ENCODE measurements around the gene KSR1. TPM values are rescaled to one million over a fixed set of nuclear protein-coding genes. Genes with fewer than 3 reads are reported as not detected.
A peak's percentile ranks its signal among the peaks of the same experiment; 100 is the strongest.

Gene KSR1
- total and polyA plus RNA-seq, 11 donors: 6.1 to 31.1 (median 7.5) TPM

DNA sequence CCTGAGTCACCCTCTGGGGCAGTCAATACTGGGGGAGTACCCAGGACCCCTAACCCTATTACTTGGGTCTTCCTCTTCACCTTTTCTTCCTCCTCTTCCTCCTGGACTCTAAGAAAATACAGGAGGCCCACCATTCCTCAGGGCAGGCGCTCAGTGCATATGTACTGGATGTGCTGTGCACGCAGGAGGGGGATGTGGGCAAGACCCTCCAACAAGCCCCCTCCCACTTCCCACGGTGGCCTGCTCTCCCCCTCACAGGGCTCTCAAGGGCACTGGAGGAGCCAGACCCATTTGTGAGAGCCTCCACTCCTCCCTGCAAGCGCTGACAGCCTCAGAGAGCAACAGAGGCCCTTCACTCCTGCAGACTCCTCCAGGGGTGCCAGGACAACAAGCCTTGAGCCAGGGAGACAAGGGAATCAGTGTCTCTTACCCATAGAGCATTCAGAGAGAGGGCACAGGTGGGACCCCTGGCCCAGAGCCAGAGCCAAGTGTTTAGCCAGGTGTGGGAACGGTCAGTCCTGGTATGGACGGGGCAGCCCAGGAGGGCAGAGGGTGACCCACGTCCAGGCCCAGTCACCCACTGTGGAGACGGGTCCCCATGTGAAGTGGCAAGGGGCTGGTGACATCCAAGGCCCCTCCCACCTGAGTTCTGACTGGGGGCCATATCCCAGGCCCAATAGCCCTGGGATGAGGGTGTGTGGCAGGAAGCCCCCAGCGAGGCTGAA lies 27.3 kb upstream of the KSR1 start:
- H3K27ac ChIP-seq: no peak overlapping the region
- intact Hi-C loops (cut with DNase I): loop anchor here in 1 of 10 donors (2.0 kb wide), 1 partner anchor 74 kb away; no protein-coding TSS in a partner anchor
- H3K9me3 ChIP-seq: no peaks in the 10 kb centered on the region
- TF ChIP-seq POLR2A (IDR thresholded peaks at IDR 0.05) (no peak), CTCF (IDR thresholded peaks at IDR 0.05) (no peak)
- H3K36me3 ChIP-seq: no peaks in the 10 kb centered on the region
- no peak overlapping the region for H3K4me3 ChIP-seq
- ATAC-seq (no peak), DNase-seq (no peak)
- WGBS, 4 donors: 88 to 93% (median 90%) methylated on average over 3 to 9 of the region's 9 CpGs
- no peaks in the 10 kb centered on the region for H3K4me1 ChIP-seq
- H3K27me3 ChIP-seq: no peaks in the 10 kb centered on the region

GRCh38 chr17:27429666-27430382 lies 26.4 kb upstream of the KSR1 start:
- WGBS, 4 donors: 81 to 86% (median 84%) methylated on average over 10 to 21 of the region's 21 CpGs
- ATAC-seq (no peak), DNase-seq (no peak)
- Histone ChIP-seq H3K27ac (no peak overlapping the region), H3K36me3 (no peaks in the 10 kb centered on the region), H3K4me3 (no peak overlapping the region), H3K4me1 (no peaks in the 10 kb centered on the region), H3K27me3 (no peaks in the 10 kb centered on the region), H3K9me3 (no peaks in the 10 kb centered on the region)
- intact Hi-C loops (cut with DNase I): loop anchor here in 1 of 10 donors (2.0 kb wide), 1 partner anchor 75 kb away; no protein-coding TSS in a partner anchor
- no peak for TF ChIP-seq POLR2A (IDR thresholded peaks at IDR 0.05)
- no peak for TF ChIP-seq CTCF (IDR thresholded peaks at IDR 0.05)

- WGBS, 4 donors: 79 to 95% (median 89%) methylated on average over 3 to 7 of the region's 7 CpGs
- DNase-seq: no peak
- H3K27ac ChIP-seq: no peak overlapping the region
- H3K9me3 ChIP-seq: no peaks in the 10 kb centered on the region
- H3K4me1 ChIP-seq: no peaks in the 10 kb centered on the region
- intact Hi-C loops (cut with DNase I): no loop called here
- ATAC-seq: no peak
- no peak for TF ChIP-seq CTCF (IDR thresholded peaks at IDR 0.05)
- no peak for TF ChIP-seq POLR2A (IDR thresholded peaks at IDR 0.05)
- H3K36me3 ChIP-seq: no peaks in the 10 kb centered on the region
- H3K27me3 ChIP-seq: no peaks in the 10 kb centered on the region
- H3K4me3 ChIP-seq: no peak overlapping the region
Observed at GRCh38 chr17:27430383-27430840, 25.8 kb upstream of the KSR1 start.

DNA sequence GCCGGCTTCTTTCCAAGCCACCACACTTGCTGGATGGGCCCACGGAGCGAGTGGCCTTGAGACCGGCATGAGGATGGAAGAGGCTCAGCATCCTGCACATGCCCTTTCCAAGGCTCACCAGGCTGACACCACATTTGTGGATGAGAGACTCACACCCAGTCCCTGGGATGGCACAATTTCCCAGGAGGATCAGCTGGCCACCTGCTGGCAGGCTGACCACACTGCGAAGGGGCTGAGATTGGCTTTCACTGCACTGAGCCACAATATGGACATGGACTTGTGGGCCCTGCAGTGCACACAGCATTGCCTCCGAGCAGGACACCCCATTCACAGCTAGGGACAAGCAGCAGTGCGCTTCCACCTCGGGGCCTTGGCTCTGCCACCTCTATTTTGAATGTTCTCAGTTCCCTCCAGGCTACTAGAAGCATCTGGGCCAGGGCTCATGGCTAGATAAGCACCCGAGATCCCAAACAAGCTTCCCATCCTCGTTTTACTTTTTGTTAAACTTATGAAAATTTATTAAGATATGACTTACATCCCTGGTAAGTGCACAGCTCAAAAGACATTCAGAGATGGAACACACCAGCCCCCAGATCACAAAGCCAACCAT lies 25.3 kb upstream of the KSR1 start:
- Histone ChIP-seq H3K36me3 (no peaks in the 10 kb centered on the region), H3K27me3 (no peaks in the 10 kb centered on the region), H3K4me1 (no peaks in the 10 kb centered on the region), H3K9me3 (no peaks in the 10 kb centered on the region), H3K4me3 (no peak overlapping the region), H3K27ac (no peak overlapping the region)
- TF ChIP-seq CTCF (IDR thresholded peaks at IDR 0.05) (peak; percentile 33 to 59 (median 44)), POLR2A (IDR thresholded peaks at IDR 0.05) (no peak)
- 75 to 83% (median 81%) methylated on average over 10 of the region's 10 CpGs for WGBS, 4 donors
- peak in 1 of 5 donors; percentile 25 for DNase-seq
- intact Hi-C loops (cut with DNase I): loop anchor here in 1 of 10 donors (1.0 kb wide), 1 partner anchor 78 kb away; no protein-coding TSS in a partner anchor
- peak in 3 of 4 donors; percentile 64 to 66 (median 65) for ATAC-seq
